BLaER1 (cell line): ENCODE data around the gene DUS3L.

ENCODE experiments used
- H3K27ac ChIP-seq: shearing (Covaris generic); formaldehyde crosslinking; 2 replicates; pipeline ENCODE4 v1.8.1; 2022
- H3K27me3 ChIP-seq: shearing (Covaris generic); formaldehyde crosslinking; 2 replicates; pipeline ENCODE4 v1.8.1; 2022
- H3K36me3 ChIP-seq: shearing (Covaris generic); formaldehyde crosslinking; 2 replicates; pipeline ENCODE4 v1.8.1; 2022
- H3K4me1 ChIP-seq: shearing (Covaris generic); formaldehyde crosslinking; 2 replicates; pipeline ENCODE4 v1.8.1; 2022
- H3K4me2 ChIP-seq: shearing (Covaris generic); formaldehyde crosslinking; 2 replicates; pipeline ENCODE4 v1.8.1; 2022
- H3K4me3 ChIP-seq: shearing (Covaris generic); formaldehyde crosslinking; 2 replicates; pipeline ENCODE4 v1.8.1; 2022
- H3K9ac ChIP-seq: shearing (Covaris generic); formaldehyde crosslinking; 2 replicates; pipeline ENCODE4 v1.8.1; 2022
- H3K9me3 ChIP-seq: shearing (Covaris generic); formaldehyde crosslinking; 2 replicates; pipeline ENCODE4 v1.8.1; 2022
- H4K20me1 ChIP-seq: shearing (Covaris generic); formaldehyde crosslinking; 2 replicates; pipeline ENCODE4 v1.8.1; 2022
- Cebpa-rat ChIP-seq: shearing (Covaris generic); IDR thresholded peaks from 2 replicates; pipeline ENCODE4 v1.8.1; 2022

Gene DUS3L

DNA sequence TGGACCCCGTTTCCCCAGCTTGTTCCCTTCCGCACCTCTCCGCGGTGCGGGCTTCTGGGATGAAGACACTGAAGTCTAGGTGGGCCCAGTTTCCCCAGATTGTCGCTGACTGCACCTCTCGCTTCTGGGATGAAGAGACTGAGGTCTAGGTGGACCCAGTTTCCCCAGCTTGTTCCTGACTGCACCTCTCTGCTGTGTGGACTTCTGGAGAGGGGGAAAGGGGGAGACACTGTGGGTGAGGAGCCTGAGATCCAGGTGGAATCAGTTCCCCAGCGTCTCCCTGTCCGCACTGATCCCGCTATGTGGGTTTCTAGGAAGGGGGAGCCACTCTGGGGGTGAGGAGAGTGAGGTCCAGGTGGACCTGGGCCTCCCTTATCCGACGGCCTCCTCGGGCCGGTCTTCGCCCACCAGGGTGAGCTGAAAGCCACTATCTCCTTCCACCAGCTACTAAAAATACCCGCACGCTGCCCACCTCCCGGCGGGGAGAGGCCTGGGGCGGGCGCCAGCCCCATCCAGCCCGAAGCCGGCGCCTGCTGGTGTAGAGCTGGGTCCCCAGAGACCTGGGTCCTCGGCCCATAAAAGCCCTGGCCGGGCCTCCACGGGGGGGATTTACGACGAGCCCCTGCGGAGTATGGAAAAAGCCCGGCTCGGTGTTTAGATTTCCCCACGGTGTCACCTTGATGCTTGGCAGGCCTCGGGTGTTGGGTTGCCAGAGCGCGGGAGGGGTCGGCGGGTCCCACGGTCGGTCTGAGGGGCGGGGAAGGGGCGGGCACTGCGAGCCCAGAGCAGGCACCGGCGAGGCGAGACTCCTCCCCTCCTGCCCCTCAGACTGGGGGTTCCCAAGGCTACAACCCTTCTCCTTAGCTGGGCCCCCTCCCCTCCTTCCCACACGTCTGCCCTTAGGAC is 38.0 kb upstream of the DUS3L start:
- H3K9ac ChIP-seq: peak overlapping the region; percentile 95

DNA sequence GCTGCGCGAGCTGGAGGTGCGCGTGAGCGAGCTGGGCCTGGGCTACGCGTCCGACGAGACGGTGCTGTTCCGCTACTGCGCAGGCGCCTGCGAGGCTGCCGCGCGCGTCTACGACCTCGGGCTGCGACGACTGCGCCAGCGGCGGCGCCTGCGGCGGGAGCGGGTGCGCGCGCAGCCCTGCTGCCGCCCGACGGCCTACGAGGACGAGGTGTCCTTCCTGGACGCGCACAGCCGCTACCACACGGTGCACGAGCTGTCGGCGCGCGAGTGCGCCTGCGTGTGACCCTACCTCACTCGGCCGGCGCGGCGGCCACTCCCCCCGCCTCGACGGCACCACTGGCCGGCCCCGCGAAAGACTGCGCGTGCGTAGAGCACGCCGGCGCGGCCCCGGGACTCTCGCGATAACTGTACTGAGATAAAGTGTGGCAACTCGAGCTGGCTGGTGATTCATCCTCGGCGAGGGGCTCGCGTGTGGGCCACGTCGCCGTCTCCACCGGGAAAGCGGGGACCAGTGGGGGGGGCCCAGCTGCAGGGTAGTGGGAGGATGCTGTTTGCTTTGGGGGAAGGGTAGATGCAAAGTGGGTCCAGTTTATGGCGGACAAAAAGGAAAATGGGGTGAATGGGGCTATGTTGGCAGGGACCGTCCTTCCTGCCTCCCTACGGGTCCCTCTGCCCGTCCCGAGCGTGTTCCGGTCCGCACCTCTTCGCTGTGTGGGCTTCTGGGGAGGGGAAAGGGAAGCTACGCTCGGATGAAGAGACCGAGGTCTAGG is 37.1 kb upstream of the DUS3L start:
- Histone ChIP-seq H3K27me3 (no peaks in the 10 kb centered on the region), H3K4me2 (peak overlapping the region; percentile 98), H3K9ac (peak overlapping the region; percentile 95), H3K27ac (peak overlapping the region; percentile 95), H3K36me3 (no peaks in the 10 kb centered on the region), H3K4me1 (peaks cover 36% of the 10 kb centered on the region), H3K9me3 (no peaks in the 10 kb centered on the region), H4K20me1 (peaks cover 6% of the 10 kb centered on the region), H3K4me3 (peak overlapping the region; percentile 79)
- TF ChIP-seq Cebpa-rat: no peak

More for the DNA sequence above, 38.0 kb upstream of the DUS3L start:
- peak overlapping the region; percentile 98 for H3K4me2 ChIP-seq
- H3K27ac ChIP-seq: peak overlapping the region; percentile 95
- H4K20me1 ChIP-seq: peaks cover 6% of the 10 kb centered on the region
- no peaks in the 10 kb centered on the region for H3K9me3 ChIP-seq
- no peaks in the 10 kb centered on the region for H3K27me3 ChIP-seq
- no peak for TF ChIP-seq Cebpa-rat
- H3K4me1 ChIP-seq: peaks cover 36% of the 10 kb centered on the region
- H3K36me3 ChIP-seq: no peaks in the 10 kb centered on the region
- H3K4me3 ChIP-seq: peak overlapping the region; percentile 79

- peak overlapping the region; percentile 79 for H3K4me3 ChIP-seq
- no peaks in the 10 kb centered on the region for H3K9me3 ChIP-seq
- peak overlapping the region; percentile 95 for H3K27ac ChIP-seq
- H3K4me1 ChIP-seq: peaks cover 36% of the 10 kb centered on the region
- no peak for TF ChIP-seq Cebpa-rat
- H3K27me3 ChIP-seq: no peaks in the 10 kb centered on the region
- H3K4me2 ChIP-seq: peak overlapping the region; percentile 98
- H4K20me1 ChIP-seq: peaks cover 6% of the 10 kb centered on the region
- H3K9ac ChIP-seq: peak overlapping the region; percentile 95
- H3K36me3 ChIP-seq: no peaks in the 10 kb centered on the region
These were observed 36.5 kb upstream of the DUS3L start for GRCh38 chr19:5827342-5827890.

DNA sequence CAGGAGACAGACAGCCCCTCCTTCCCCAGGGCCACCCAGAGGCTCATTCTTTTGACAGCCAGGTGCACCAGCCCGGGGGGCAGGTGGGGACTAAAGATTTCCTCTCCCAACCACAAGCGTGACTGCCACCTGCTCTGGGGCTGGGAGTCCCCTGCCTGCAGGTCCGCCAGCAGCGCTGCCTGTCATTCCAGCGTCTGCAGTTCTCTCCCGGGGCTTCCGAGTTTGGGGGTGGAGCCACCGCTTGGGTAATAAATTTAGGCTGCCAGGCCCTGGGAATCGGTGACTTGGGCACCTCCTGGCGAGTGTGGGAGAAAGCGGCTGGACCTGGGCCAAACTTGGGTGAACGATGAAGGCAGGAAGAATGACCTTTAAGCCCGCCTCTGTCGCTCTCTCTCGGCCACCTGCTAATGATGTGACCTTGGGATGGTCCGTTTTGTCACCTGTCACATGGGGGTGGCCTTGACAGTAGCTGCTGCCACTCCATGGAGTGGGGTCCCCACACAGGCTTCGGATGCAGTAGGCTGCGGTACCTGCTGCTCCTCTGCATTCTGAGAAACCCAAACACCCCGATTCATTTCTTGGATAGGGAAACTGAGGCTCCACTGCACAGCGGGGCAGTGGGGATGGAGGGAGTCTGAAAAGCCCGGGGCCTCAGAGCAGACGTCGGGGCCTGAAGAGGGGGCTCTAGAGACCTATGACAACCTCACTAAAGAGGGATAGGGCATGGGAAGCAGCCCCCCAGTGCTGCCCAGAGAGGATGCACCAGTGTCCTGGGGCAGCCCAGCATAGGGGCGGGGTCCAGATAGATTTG is 35.8 kb upstream of the DUS3L start:
- TF ChIP-seq Cebpa-rat: no peak
- peak overlapping the region; percentile 95 for H3K27ac ChIP-seq
- peak overlapping the region; percentile 98 for H3K4me2 ChIP-seq
- no peaks in the 10 kb centered on the region for H3K27me3 ChIP-seq
- H3K9ac ChIP-seq: peak overlapping the region; percentile 5; the same call in 1 of the 2 replicates
- H3K4me1 ChIP-seq: peaks cover 36% of the 10 kb centered on the region
- H4K20me1 ChIP-seq: peaks cover 6% of the 10 kb centered on the region
- peak overlapping the region; percentile 79 for H3K4me3 ChIP-seq
- no peaks in the 10 kb centered on the region for H3K36me3 ChIP-seq
- H3K9me3 ChIP-seq: no peaks in the 10 kb centered on the region

DNA sequence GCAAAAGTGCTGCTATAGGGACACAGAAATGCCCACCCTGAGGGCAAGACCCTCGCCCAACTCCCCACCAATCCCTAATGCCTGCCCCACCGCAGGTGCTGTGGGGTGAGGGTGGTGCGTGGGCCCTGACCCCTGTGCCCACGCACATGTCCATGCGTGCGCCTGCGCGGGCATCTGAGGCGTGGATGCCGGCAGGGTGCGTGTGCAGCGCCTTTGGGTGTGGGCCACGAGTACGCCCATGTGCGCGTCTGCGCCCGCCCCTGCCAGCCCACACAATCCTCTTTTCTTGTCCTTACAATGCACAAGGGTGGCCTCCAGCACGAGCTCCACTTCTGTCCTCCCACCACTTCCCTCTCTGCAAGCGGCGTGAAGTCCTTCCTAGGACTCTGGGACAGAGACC is 34.2 kb upstream of the DUS3L start:
- peaks cover 6% of the 10 kb centered on the region for H4K20me1 ChIP-seq
- H3K9ac ChIP-seq: no peak overlapping the region
- no peak overlapping the region for H3K4me2 ChIP-seq
- H3K4me3 ChIP-seq: no peak overlapping the region
- peaks cover 32% of the 10 kb centered on the region for H3K4me1 ChIP-seq
- no peak overlapping the region for H3K27ac ChIP-seq
- no peaks in the 10 kb centered on the region for H3K36me3 ChIP-seq
- no peak for TF ChIP-seq Cebpa-rat
- H3K9me3 ChIP-seq: no peaks in the 10 kb centered on the region
- H3K27me3 ChIP-seq: no peaks in the 10 kb centered on the region

GRCh38 chr19:5824751-5825150 is 33.8 kb upstream of the DUS3L start:
- peaks cover 28% of the 10 kb centered on the region for H3K4me1 ChIP-seq
- no peak overlapping the region for H3K9ac ChIP-seq
- no peaks in the 10 kb centered on the region for H3K27me3 ChIP-seq
- H3K4me2 ChIP-seq: no peak overlapping the region
- no peaks in the 10 kb centered on the region for H3K9me3 ChIP-seq
- no peak for TF ChIP-seq Cebpa-rat
- no peaks in the 10 kb centered on the region for H3K36me3 ChIP-seq
- no peak overlapping the region for H3K27ac ChIP-seq
- peaks cover 2% of the 10 kb centered on the region for H4K20me1 ChIP-seq
- H3K4me3 ChIP-seq: no peak overlapping the region

DNA sequence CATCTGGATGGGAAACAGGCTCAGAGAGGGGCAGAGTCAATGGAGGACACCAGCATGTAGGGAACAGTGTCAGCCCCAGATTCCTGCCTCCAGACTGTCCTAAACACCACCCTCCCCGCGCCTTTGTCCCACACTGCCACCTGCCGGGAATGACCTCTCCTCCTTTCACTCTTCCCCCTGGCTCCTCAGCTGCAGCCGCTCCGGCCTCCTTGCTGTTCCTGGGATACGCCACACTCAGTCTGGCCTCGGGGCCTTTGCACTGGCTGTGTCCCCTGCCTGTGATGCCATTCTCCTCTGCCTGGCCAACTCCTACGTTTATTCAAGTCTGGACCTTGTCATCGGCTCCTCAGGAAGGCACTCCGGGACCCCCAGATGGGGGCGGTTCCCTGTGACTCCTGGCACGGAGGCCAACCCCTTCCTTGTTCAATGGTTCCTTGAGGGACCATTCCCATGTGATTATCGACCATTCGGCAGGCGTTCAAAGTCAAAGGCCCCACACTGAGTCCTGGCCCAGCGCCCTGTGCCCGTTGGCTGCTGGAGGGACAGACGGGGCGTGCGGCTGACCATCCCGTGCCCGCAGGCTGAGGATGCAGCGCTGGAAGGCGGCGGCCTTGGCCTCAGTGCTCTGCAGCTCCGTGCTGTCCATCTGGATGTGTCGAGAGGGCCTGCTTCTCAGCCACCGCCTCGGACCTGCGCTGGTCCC is 32.8 kb upstream of the DUS3L start:
- H3K4me2 ChIP-seq: no peak overlapping the region
- H3K4me1 ChIP-seq: peaks cover 19% of the 10 kb centered on the region
- no peaks in the 10 kb centered on the region for H3K27me3 ChIP-seq
- H4K20me1 ChIP-seq: no peaks in the 10 kb centered on the region
- H3K36me3 ChIP-seq: no peaks in the 10 kb centered on the region
- H3K27ac ChIP-seq: no peak overlapping the region
- H3K9me3 ChIP-seq: no peaks in the 10 kb centered on the region
- no peak overlapping the region for H3K4me3 ChIP-seq
- no peak for TF ChIP-seq Cebpa-rat
- H3K9ac ChIP-seq: no peak overlapping the region

GRCh38 chr19:5822181-5822844 is 31.4 kb upstream of the DUS3L start:
- peaks cover 18% of the 10 kb centered on the region for H3K4me1 ChIP-seq
- no peak overlapping the region for H3K9ac ChIP-seq
- H3K27ac ChIP-seq: no peak overlapping the region
- no peak for TF ChIP-seq Cebpa-rat
- H3K9me3 ChIP-seq: no peaks in the 10 kb centered on the region
- no peaks in the 10 kb centered on the region for H4K20me1 ChIP-seq
- no peaks in the 10 kb centered on the region for H3K36me3 ChIP-seq
- H3K27me3 ChIP-seq: no peaks in the 10 kb centered on the region
- no peak overlapping the region for H3K4me3 ChIP-seq
- no peak overlapping the region for H3K4me2 ChIP-seq
